Subcutaneous preadipocyte (primary cell): ENCODE results near the gene SCOC. TPM values are rescaled to one million over a fixed set of nuclear protein-coding genes. Genes with fewer than 3 reads are reported as not detected.

Source experiments
- total RNA-seq: library from RNA; depleted of rRNA; stranded (reverse); fragments of >200 nt; gene quantifications from 2 replicates; pipeline ENCODE4 v1.2.3, GENCODE V29; 2012

SCOC gene
- total RNA-seq = 36.2 and 41.5 TPM in 2 replicates

DNA sequence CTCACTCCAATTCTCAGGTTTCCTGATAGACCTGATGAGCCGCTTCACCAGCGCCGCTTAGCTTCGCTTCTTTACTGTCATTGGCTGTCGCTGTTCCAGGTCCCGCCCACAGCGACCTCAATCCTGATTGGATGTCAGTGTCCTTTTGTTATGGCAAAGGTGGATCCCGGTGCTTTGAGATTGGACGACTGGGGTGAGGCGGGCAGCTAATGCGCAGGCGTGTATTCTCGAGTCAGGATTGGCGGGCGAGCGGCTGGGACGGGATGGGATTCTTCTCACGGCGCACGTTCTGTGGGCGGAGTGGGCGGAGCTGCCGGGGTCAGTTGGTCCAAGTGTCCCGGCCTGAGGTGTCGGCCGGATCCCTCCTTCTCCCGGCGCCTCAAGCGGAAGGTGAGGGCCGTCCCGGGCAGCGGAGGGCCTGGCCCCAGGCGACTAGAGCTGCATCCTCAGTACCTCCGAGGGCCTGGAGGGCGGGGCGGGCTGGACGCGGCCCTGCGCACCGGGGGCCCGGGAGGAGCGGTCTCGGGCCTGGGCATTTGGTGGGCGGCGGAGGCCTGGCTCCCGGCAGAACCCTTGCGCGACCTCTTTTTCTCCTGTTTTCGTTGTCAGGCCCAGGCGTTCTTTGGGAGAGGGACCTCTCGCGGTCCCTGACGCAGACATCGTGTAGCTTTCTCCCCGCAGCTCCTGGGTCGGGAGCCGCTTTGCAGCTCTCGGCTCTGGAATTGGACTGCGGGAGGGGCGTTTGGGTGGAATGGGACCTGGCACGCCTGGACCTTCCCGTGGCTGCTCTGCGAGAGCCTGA is at the start of gene SCOC:
Gene SCOC, plus strand, starts transcription at position 319 of the 802 bp plus-strand sequence. CDS start 5,525 bp downstream, outside the sequence.

DNA sequence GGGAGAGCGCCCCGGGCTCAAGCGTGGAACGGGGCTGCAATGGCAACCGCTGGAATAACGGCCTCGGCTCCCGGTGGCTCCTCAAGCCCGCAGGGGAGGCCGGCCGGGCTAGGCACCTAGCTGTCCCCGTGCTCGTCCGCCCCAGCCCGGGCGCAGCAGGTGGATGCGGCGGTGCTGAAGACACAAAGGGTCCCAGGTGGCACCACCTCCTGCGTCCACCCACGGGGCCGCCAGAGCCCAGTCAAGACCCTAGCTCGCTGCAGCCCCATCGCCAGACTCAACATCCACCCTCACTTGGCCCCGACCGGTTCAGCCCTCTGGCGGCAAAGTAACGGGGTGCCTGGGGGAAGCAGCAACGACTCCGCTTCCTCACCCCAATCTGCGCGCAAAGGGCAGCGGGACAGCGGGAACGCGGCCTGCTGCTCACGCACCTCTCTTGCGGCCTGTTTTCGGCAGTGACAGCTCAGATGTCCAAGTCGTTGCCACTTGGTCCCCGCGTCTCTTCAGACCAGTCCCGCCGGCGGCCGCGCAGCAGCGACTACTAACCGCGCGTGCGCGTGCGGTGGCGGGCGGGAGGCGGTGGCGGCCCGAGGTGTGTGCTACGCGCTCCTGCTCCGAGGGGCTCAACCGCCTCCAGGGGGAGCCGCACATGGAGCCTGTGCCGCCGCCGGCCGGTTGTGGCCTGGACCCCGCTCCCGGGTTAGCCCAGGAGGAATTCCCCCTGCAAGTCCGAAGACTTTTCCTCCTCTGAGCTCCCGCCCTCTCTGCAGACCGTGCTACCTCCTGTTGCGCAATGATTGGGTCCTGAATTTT is 53.9 kb downstream of the SCOC start, which contains the start of gene CLGN:
Gene CLGN, minus strand, starts transcription at position 543 of the 813 bp plus-strand sequence. CDS start 14,570 bp downstream, outside the sequence.

Other genes starting within 250 kb of the SCOC start
- 2.9 and 3.3 TPM in 2 replicates for gene MAML3, start 219.5 kb upstream of the SCOC start, total RNA-seq
- gene CLGN, start 54.0 kb downstream of the SCOC start, total RNA-seq = 0.98 and 3.3 TPM in 2 replicates
- not detected in 2 replicates for gene MGAT4D, start 124.6 kb downstream of the SCOC start, total RNA-seq
- 18.7 and 19.4 TPM in 2 replicates for gene ELMOD2, start 150.5 kb downstream of the SCOC start, total RNA-seq
- gene UCP1, start 195.3 kb downstream of the SCOC start, total RNA-seq = not detected in 2 replicates